H7 (cell line): ENCODE measurements around the gene GH1. TPM values are rescaled to one million over a fixed set of nuclear protein-coding genes. Genes with fewer than 3 reads are reported as not detected.
"Not testable (repeated sequence)": the region's sequence is repeated elsewhere in the genome, so short reads cannot be mapped to it uniquely, and the experiment has no call there.

Source experiments
- DNase-seq: peaks from one replicate; pipeline ENCODE4 v3.0.0; 2012
- H3K27me3 ChIP-seq: 2 replicates; pipeline ENCODE4 v1.6.0; 2011; ENCODE audit warnings: mild to moderate bottlenecking, low read length; ENCODE audit not compliant: control insufficient read depth, insufficient read depth
- H3K36me3 ChIP-seq: replicated peaks from 2 replicates; pipeline ENCODE4 v1.5.1; 2011; ENCODE audit warnings: low read length; ENCODE audit not compliant: control insufficient read depth, insufficient read depth
- H3K4me3 ChIP-seq: 2 replicates; pipeline ENCODE4 v1.5.1; 2011; ENCODE audit warnings: low read depth, mild to moderate bottlenecking, control low read depth, low read length, moderate library complexity; ENCODE audit not compliant: insufficient read depth
- total RNA-seq: library from RNA; depleted of rRNA; stranded (reverse); fragments of >200 nt; shearing (Covaris generic); gene quantifications from 2 replicates; pipeline ENCODE4 v1.2.3, GENCODE V29; 2014; rRNA removed

Gene GH1
- total RNA-seq = not detected in 2 replicates

- H3K36me3 ChIP-seq, DNase-seq, H3K27me3 ChIP-seq: not testable (repeated sequence)
- H3K4me3 ChIP-seq = peak within 1 kb of the TSS; percentile 24; the same call in 1 of the 2 replicates
Observed at GRCh38 chr17:63918789-63919305, at the start of gene GH1. TSS of gene GH1 (minus strand) at chr17:63918839. CDS start at chr17:63918776, 63 bp downstream.

GRCh38 chr17:63967953-63968352 lies 49.3 kb upstream of the GH1 start:
- no peaks in the 10 kb centered on the region for H3K36me3 ChIP-seq
- no peak overlapping the region for H3K4me3 ChIP-seq
- no peak for DNase-seq
- H3K27me3 ChIP-seq = no peaks in the 10 kb centered on the region; the same call in 1 of the 2 replicates

- H3K27me3 ChIP-seq = no peaks in the 10 kb centered on the region; the same call in 1 of the 2 replicates
- H3K4me3 ChIP-seq = no peak overlapping the region
- no peaks in the 10 kb centered on the region for H3K36me3 ChIP-seq
- DNase-seq = no peak
Observed at GRCh38 chr17:63966646-63967264, 48.1 kb upstream of the GH1 start.

- DNase-seq = no peak
- Histone ChIP-seq H3K27me3 (no peaks in the 10 kb centered on the region; the same call in 1 of the 2 replicates), H3K36me3 (no peaks in the 10 kb centered on the region)
Observed at GRCh38 chr17:63963123-63963522, 44.5 kb upstream of the GH1 start.

GRCh38 chr17:63962298-63962744 lies 43.7 kb upstream of the GH1 start:
- H3K27me3 ChIP-seq = no peaks in the 10 kb centered on the region; the same call in 1 of the 2 replicates
- no peak for DNase-seq
- H3K4me3 ChIP-seq = no peak overlapping the region; the same call in 1 of the 2 replicates
- H3K36me3 ChIP-seq = no peaks in the 10 kb centered on the region

More at GRCh38 chr17:63963123-63963522, 44.5 kb upstream of the GH1 start:
- no peak overlapping the region for H3K4me3 ChIP-seq

- no peaks in the 10 kb centered on the region; the same call in 1 of the 2 replicates for H3K27me3 ChIP-seq
- peak overlapping the region; percentile 40 for H3K4me3 ChIP-seq
- H3K36me3 ChIP-seq = no peaks in the 10 kb centered on the region
- DNase-seq = peak; percentile 98
Observed at GRCh38 chr17:63961355-63962212, 42.9 kb upstream of the GH1 start.

DNA sequence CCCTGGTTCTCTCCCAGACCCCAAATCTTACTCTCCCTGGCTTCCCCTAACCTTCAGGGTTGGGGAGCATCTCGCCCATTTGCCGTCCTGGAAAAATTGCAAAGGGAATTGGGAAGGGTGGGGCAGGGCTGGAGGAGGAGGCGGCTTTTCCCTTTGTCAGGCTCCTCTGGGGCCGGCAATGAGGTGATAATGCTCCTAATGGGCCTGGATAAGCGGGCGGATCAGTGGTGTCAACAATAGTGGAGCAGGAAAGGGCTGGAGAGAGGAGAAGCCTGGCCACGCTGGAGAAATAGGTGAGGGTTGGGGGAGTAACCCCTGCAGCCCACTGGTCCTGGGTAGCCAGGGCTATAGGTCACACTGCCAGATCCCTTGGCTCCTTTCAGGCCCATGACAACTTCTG lies 41.8 kb upstream of the GH1 start:
- Histone ChIP-seq H3K27me3 (no peaks in the 10 kb centered on the region; the same call in 1 of the 2 replicates), H3K36me3 (no peaks in the 10 kb centered on the region), H3K4me3 (peak overlapping the region; percentile 40)
- DNase-seq = peak; percentile 70

- DNase-seq = no peak
- Histone ChIP-seq H3K4me3 (peak overlapping the region; percentile 9; the same call in 1 of the 2 replicates), H3K36me3 (no peaks in the 10 kb centered on the region), H3K27me3 (no peaks in the 10 kb centered on the region; the same call in 1 of the 2 replicates)
Observed at GRCh38 chr17:63960006-63960405, 41.4 kb upstream of the GH1 start.

GRCh38 chr17:63956296-63956920 lies 37.8 kb upstream of the GH1 start:
- no peaks in the 10 kb centered on the region for H3K36me3 ChIP-seq
- H3K27me3 ChIP-seq = no peaks in the 10 kb centered on the region; the same call in 1 of the 2 replicates
- no peak overlapping the region for H3K4me3 ChIP-seq
- no peak for DNase-seq

- H3K4me3 ChIP-seq = no peak overlapping the region
- H3K36me3 ChIP-seq = no peaks in the 10 kb centered on the region
- DNase-seq = no peak
- H3K27me3 ChIP-seq = no peaks in the 10 kb centered on the region; the same call in 1 of the 2 replicates
Observed at GRCh38 chr17:63955791-63956190, 37.2 kb upstream of the GH1 start.

DNA sequence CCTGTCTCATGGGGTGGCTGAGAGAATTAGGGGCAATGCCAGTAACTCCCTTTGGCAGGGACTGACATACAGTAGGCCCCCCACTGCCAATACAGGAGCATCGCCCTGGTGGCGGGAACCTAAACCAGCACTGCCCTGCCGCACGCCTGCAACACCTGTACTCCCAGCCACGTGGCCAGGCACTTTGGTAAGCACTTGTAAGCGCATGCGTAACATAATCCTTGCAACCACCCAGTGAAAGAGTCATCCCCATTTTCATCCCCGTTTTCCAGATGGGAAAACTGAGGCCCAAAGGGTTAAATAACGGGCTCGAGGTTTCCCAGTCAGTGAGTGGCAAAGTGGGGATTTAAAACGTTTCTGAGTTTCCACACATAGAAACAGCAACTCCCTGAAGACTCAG lies 36.6 kb upstream of the GH1 start:
- H3K27me3 ChIP-seq = no peaks in the 10 kb centered on the region
- no peaks in the 10 kb centered on the region for H3K36me3 ChIP-seq
- no peak overlapping the region for H3K4me3 ChIP-seq
- DNase-seq = no peak

DNA sequence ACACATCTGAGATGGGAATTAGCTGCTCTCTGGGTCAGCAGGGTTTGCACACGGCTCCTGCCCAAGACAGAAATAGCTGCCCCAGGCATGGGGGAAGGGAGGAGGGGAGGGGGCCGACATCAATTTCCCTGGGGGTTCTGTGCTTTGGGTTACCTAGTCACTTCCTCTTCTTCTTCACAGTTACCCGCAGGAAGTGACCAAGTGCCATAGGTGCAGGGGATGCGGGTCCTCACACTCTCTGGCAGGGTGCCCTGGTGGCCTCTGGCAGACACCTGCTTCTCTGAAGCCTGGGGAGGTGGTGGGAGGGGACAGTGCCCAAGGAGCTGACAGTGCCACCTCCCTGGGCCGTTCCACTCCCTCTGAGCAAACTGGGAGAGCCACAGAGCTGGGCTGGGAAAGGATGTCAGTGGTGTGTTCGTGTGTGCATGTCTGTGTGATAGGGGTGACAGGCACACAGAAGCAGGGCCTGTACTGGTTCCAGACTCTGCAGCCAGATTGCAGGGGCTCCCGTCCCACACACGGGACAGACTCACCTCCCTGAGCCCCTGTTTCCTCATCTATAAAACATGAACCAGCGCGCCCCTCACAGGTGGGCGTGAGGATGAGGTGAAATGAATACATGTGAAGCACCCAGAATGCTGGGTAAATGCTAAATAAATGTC lies 35.9 kb upstream of the GH1 start:
- Histone ChIP-seq H3K36me3 (no peaks in the 10 kb centered on the region), H3K27me3 (no peaks in the 10 kb centered on the region), H3K4me3 (no peak overlapping the region)
- DNase-seq = no peak

GRCh38 chr17:63950940-63951907 lies 32.6 kb upstream of the GH1 start:
- DNase-seq = peak; percentile 92
- no peaks in the 10 kb centered on the region for H3K36me3 ChIP-seq
- no peak overlapping the region for H3K4me3 ChIP-seq
- no peaks in the 10 kb centered on the region for H3K27me3 ChIP-seq
